BLaER1 treated with 17β-estradiol and CSF1 and Interleukin-3, amounts not matched to agents 10 nM and 100 nM (cell line): ENCODE measurements around the gene TEAD2.
"Not testable (repeated sequence)": the region's sequence is repeated elsewhere in the genome, so short reads cannot be mapped to it uniquely, and the experiment has no call there.

ENCODE experiments used
- H3K27ac ChIP-seq, 11 experiments: shearing (Covaris generic); formaldehyde crosslinking; 2 replicates each; pipeline ENCODE4 v1.8.1; 2022
- H3K27me3 ChIP-seq, 11 experiments: shearing (Covaris generic); formaldehyde crosslinking; 2 replicates each; pipeline ENCODE4 v1.8.1; 2022
- H3K36me3 ChIP-seq, 11 experiments: shearing (Covaris generic); formaldehyde crosslinking; 2 replicates each; pipeline ENCODE4 v1.8.1; 2022
- H3K4me1 ChIP-seq, 10 experiments: shearing (Covaris generic); formaldehyde crosslinking; 2 replicates each; pipeline ENCODE4 v1.8.1; 2022
- H3K4me2 ChIP-seq, 11 experiments: shearing (Covaris generic); formaldehyde crosslinking; 2 replicates each; pipeline ENCODE4 v1.8.1; 2022
- H3K4me3 ChIP-seq, 10 experiments: shearing (Covaris generic); formaldehyde crosslinking; 2 replicates each; pipeline ENCODE4 v1.8.1; 2022
- H3K9ac ChIP-seq, 11 experiments: shearing (Covaris generic); formaldehyde crosslinking; 2 replicates each; pipeline ENCODE4 v1.8.1; 2022
- H3K9me3 ChIP-seq, 11 experiments: shearing (Covaris generic); formaldehyde crosslinking; replicated peaks in 1 of 11; 2 replicates each; pipeline ENCODE4 v1.8.1; 2022
- H4K20me1 ChIP-seq, 11 experiments: shearing (Covaris generic); formaldehyde crosslinking; 2 replicates each; pipeline ENCODE4 v1.8.1; 2022
- Cebpa-rat ChIP-seq, 11 experiments: shearing (Covaris generic); IDR thresholded peaks; 2 replicates each; pipeline ENCODE4 v1.8.1; 2022

The TEAD2 gene

GRCh38 chr19:49301866-49302252, 60.4 kb downstream of the TEAD2 start:
- no peak overlapping the region for H3K27ac ChIP-seq
- no peaks in the 10 kb centered on the region for H3K4me1 ChIP-seq
- no peak overlapping the region for H3K4me2 ChIP-seq
- TF ChIP-seq Cebpa-rat (IDR thresholded peaks at IDR 0.05) = no peak
- H3K9ac ChIP-seq = no peak overlapping the region
- H3K9me3 ChIP-seq = peaks cover 4 to 9% (median 7%) of the 10 kb centered on the region in 11 experiments; a peak in 15 of 22 replicates
- no peaks in the 10 kb centered on the region for H3K27me3 ChIP-seq
- H3K36me3 ChIP-seq = no peaks in the 10 kb centered on the region
- no peak overlapping the region for H3K4me3 ChIP-seq
- H4K20me1 ChIP-seq = no peaks in the 10 kb centered on the region

- no peaks in the 10 kb centered on the region for H3K4me1 ChIP-seq
- H3K4me3 ChIP-seq = no peak overlapping the region; a peak in 1 of 20 replicates
- no peak overlapping the region for H3K9ac ChIP-seq
- TF ChIP-seq Cebpa-rat (IDR thresholded peaks at IDR 0.05) = no peak
- H3K36me3 ChIP-seq = no peaks in the 10 kb centered on the region
- H3K4me2 ChIP-seq = peak overlapping the region in 7 of 11 experiments; percentile 12 to 85 (median 41); a peak in 9 of 22 replicates
- H3K27me3 ChIP-seq = no peaks in the 10 kb centered on the region
- peaks cover 4 to 9% (median 7%) of the 10 kb centered on the region in 11 experiments; a peak in 15 of 22 replicates for H3K9me3 ChIP-seq
- H4K20me1 ChIP-seq = no peaks in the 10 kb centered on the region
- no peak overlapping the region for H3K27ac ChIP-seq
These were observed 60.9 kb downstream of the TEAD2 start for GRCh38 chr19:49301165-49301865.

DNA sequence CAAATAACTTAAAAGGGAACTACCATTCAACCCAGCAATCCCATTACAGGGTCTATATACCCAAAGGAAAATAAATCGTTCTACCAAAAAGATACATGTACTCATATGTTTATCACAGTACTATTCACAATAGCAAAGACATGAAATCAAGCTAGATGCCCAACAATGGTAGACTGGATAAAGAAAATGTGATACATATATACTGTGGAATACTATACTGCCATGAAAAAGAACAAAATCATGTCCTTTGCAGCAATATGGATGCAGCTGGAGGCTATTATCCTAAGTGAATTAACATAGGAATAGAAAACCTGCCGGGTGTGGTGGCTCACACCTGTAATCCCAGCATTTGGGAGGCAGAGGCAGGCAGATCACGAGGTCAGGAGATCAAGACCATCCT, 63.6 kb downstream of the TEAD2 start:
- H4K20me1 ChIP-seq, H3K9me3 ChIP-seq, H3K27me3 ChIP-seq, H3K4me2 ChIP-seq, H3K36me3 ChIP-seq, H3K4me1 ChIP-seq, H3K27ac ChIP-seq, H3K4me3 ChIP-seq, H3K9ac ChIP-seq: not testable (repeated sequence)

- no peaks in the 10 kb centered on the region for H3K36me3 ChIP-seq
- no peak overlapping the region for H3K9ac ChIP-seq
- no peak overlapping the region for H3K4me2 ChIP-seq
- H3K27me3 ChIP-seq = no peaks in the 10 kb centered on the region
- TF ChIP-seq Cebpa-rat (IDR thresholded peaks at IDR 0.05) = no peak
- H3K4me1 ChIP-seq = no peaks in the 10 kb centered on the region
- no peaks in the 10 kb centered on the region for H4K20me1 ChIP-seq
- no peaks in the 10 kb centered on the region; a peak in 1 of 22 replicates for H3K9me3 ChIP-seq
- H3K27ac ChIP-seq = no peak overlapping the region
- no peak overlapping the region for H3K4me3 ChIP-seq
These were observed 64.8 kb downstream of the TEAD2 start for GRCh38 chr19:49297403-49297802.

DNA sequence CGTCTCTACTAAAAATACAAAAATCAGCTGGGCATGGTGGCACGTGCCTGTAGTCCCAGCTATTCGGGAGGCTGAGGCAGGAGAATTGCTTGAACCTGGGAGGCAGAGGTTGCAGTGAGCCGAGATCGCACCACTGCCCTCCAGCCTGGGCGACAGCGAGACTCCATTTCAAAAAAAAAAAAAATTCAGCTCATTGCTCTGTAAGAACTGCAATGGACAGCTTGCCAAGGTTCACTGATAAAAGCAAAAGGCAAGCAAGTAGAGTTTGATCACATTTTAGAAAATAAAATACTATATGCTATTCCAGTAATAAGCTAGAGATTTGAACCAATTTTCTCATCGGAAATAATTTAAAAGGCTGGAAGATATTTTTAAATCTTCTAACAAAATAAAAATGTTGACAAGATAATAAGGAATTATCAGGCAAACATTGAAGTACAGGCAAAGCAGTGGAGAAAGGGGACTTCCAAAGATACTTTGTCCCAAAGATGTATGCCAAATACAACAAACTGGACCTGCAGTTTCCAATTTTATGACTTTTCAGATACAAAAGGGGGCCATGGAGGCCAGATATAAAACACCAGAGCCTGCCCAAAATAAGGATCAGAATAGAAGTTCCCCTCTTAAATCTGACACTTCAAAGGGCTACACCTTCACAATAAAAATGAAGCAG, 66.9 kb downstream of the TEAD2 start:
- no peak overlapping the region for H3K9ac ChIP-seq
- TF ChIP-seq Cebpa-rat (IDR thresholded peaks at IDR 0.05) = no peak
- peaks cover 0 to 5% (median 3%) of the 10 kb centered on the region in 11 experiments; a peak in 8 of 22 replicates for H3K9me3 ChIP-seq
- no peaks in the 10 kb centered on the region for H3K36me3 ChIP-seq
- no peak overlapping the region for H3K27ac ChIP-seq
- H3K4me1 ChIP-seq = no peaks in the 10 kb centered on the region
- no peak overlapping the region for H3K4me3 ChIP-seq
- H3K27me3 ChIP-seq = no peaks in the 10 kb centered on the region
- H4K20me1 ChIP-seq = no peaks in the 10 kb centered on the region
- no peak overlapping the region for H3K4me2 ChIP-seq

DNA sequence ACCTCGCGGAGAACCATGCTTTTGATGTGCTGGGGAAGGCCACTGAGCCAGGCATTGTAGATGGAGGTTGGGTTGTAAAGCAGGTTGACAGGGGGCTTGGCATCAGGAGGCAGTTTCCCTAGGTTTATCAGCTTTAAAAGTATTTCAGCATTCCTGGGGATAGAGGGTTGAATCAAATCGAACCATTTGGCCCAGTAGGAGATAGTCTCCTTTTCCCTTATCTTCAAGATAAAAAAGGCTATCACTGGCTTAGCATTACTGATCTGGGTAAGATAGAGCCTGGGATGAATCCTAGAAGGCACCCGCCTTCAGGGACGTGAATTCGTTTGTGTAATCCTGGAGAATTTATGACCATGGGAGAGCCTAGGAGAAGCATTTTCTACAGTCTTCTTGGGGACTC, 67.8 kb downstream of the TEAD2 start:
- H3K9me3 ChIP-seq = peaks cover 0 to 14% (median 12%) of the 10 kb centered on the region in 11 experiments; a peak in 15 of 22 replicates
- no peaks in the 10 kb centered on the region for H4K20me1 ChIP-seq
- H3K4me2 ChIP-seq = no peak overlapping the region
- no peaks in the 10 kb centered on the region for H3K4me1 ChIP-seq
- no peak for TF ChIP-seq Cebpa-rat (IDR thresholded peaks at IDR 0.05)
- no peak overlapping the region for H3K4me3 ChIP-seq
- no peaks in the 10 kb centered on the region for H3K27me3 ChIP-seq
- H3K27ac ChIP-seq = no peak overlapping the region
- H3K36me3 ChIP-seq = no peaks in the 10 kb centered on the region
- no peak overlapping the region for H3K9ac ChIP-seq
